Measurements from ENCODE around the gene PPM1F. TPM values are rescaled to one million over a fixed set of nuclear protein-coding genes. Genes with fewer than 3 reads are reported as not detected.

PPM1F gene
- total and polyA plus RNA-seq, 2 donors (not counting 1 experiment from before 2014, with no cell fraction given), result 12.5 to 37.0 TPM

- no peak overlapping the region for H2AFZ ChIP-seq (ENCODE audit: low read length)
- TF ChIP-seq CTCF (conservative IDR thresholded peaks at IDR 0.05 in 1 of 2, IDR thresholded peaks at IDR 0.05 in 1 of 2; ENCODE audit: low read depth in 1 of 2, low read length in 2 of 2) (no peak), EZH2 (IDR thresholded peaks at IDR 0.05; ENCODE audit: low read length, missing control alignments) (no peak)
- H3K36me3 ChIP-seq (ENCODE audit: control insufficient read depth, insufficient read depth, low read length), result no peaks in the 10 kb centered on the region
These were observed 34.7 kb downstream of the PPM1F start for GRCh38 chr22:21917959-21918261.

GRCh38 chr22:21917181-21917958 is 35.3 kb downstream of the PPM1F start:
- no peak for TF ChIP-seq EZH2 (IDR thresholded peaks at IDR 0.05; ENCODE audit: low read length, missing control alignments)
- no peak for TF ChIP-seq CTCF (conservative IDR thresholded peaks at IDR 0.05 in 1 of 2, IDR thresholded peaks at IDR 0.05 in 1 of 2; ENCODE audit: low read depth in 1 of 2, low read length in 2 of 2)
- Histone ChIP-seq H3K9ac (ENCODE audit: insufficient read depth, low read length) (no peak overlapping the region), H3K4me3 (replicated peaks in 1 of 4; ENCODE audit: control extremely low read depth in 1 of 4, insufficient read depth in 1 of 4, low read depth in 3 of 4, low read length in 4 of 4) (no peak overlapping the region), H2AFZ (ENCODE audit: low read length) (no peak overlapping the region), H3K4me1 (ENCODE audit: control insufficient read depth, extremely low read depth, insufficient read depth, low read length) (no peaks in the 10 kb centered on the region), H3K79me2 (ENCODE audit: control insufficient read depth, insufficient read depth, low read length) (no peaks in the 10 kb centered on the region), H4K20me1 (ENCODE audit: control insufficient read depth, extremely low read depth, insufficient read depth, low read length) (no peaks in the 10 kb centered on the region), H3K27ac (ENCODE audit: insufficient read depth, low read length) (no peak overlapping the region), H3K9me3 (ENCODE audit: control insufficient read depth, insufficient read depth, low read depth, low read length) (no peaks in the 10 kb centered on the region), H3K27me3 (ENCODE audit: control insufficient read depth, insufficient read depth, low read length) (no peaks in the 10 kb centered on the region), H3K36me3 (ENCODE audit: control insufficient read depth, insufficient read depth, low read length) (no peaks in the 10 kb centered on the region), H3K4me2 (ENCODE audit: extremely low read depth, insufficient read depth, low read length) (no peak overlapping the region)
- DNase-seq (ENCODE audit: low read depth in 2 of 2), result peak; percentile 14 to 38

More at GRCh38 chr22:21917959-21918261, 34.7 kb downstream of the PPM1F start:
- H3K4me1 ChIP-seq (ENCODE audit: control insufficient read depth, extremely low read depth, insufficient read depth, low read length), result no peaks in the 10 kb centered on the region
- H3K4me3 ChIP-seq (replicated peaks in 1 of 4; ENCODE audit: control extremely low read depth in 1 of 4, insufficient read depth in 1 of 4, low read depth in 3 of 4, low read length in 4 of 4), result no peak overlapping the region
- no peak overlapping the region for H3K27ac ChIP-seq (ENCODE audit: insufficient read depth, low read length)
- no peak for DNase-seq (ENCODE audit: low read depth in 2 of 2)
- no peaks in the 10 kb centered on the region for H3K9me3 ChIP-seq (ENCODE audit: control insufficient read depth, insufficient read depth, low read depth, low read length)
- no peaks in the 10 kb centered on the region for H3K27me3 ChIP-seq (ENCODE audit: control insufficient read depth, insufficient read depth, low read length)
- no peaks in the 10 kb centered on the region for H3K79me2 ChIP-seq (ENCODE audit: control insufficient read depth, insufficient read depth, low read length)
- H4K20me1 ChIP-seq (ENCODE audit: control insufficient read depth, extremely low read depth, insufficient read depth, low read length), result no peaks in the 10 kb centered on the region
- no peak overlapping the region for H3K9ac ChIP-seq (ENCODE audit: insufficient read depth, low read length)
- H3K4me2 ChIP-seq (ENCODE audit: extremely low read depth, insufficient read depth, low read length), result no peak overlapping the region

GRCh38 chr22:21916309-21916918 is 36.2 kb downstream of the PPM1F start:
- no peaks in the 10 kb centered on the region for H3K27me3 ChIP-seq (ENCODE audit: control insufficient read depth, insufficient read depth, low read length)
- TF ChIP-seq EZH2 (IDR thresholded peaks at IDR 0.05; ENCODE audit: low read length, missing control alignments) (no peak), CTCF (conservative IDR thresholded peaks at IDR 0.05 in 1 of 2, IDR thresholded peaks at IDR 0.05 in 1 of 2; ENCODE audit: low read depth in 1 of 2, low read length in 2 of 2) (no peak)
- no peaks in the 10 kb centered on the region for H3K9me3 ChIP-seq (ENCODE audit: control insufficient read depth, insufficient read depth, low read depth, low read length)
- H3K79me2 ChIP-seq (ENCODE audit: control insufficient read depth, insufficient read depth, low read length), result no peaks in the 10 kb centered on the region
- H3K4me3 ChIP-seq (replicated peaks in 1 of 4; ENCODE audit: control extremely low read depth in 1 of 4, insufficient read depth in 1 of 4, low read depth in 3 of 4, low read length in 4 of 4), result no peak overlapping the region
- H3K4me1 ChIP-seq (ENCODE audit: control insufficient read depth, extremely low read depth, insufficient read depth, low read length), result no peaks in the 10 kb centered on the region
- H3K36me3 ChIP-seq (ENCODE audit: control insufficient read depth, insufficient read depth, low read length), result no peaks in the 10 kb centered on the region
- H3K27ac ChIP-seq (ENCODE audit: insufficient read depth, low read length), result no peak overlapping the region
- H3K4me2 ChIP-seq (ENCODE audit: extremely low read depth, insufficient read depth, low read length), result no peak overlapping the region
- no peaks in the 10 kb centered on the region for H4K20me1 ChIP-seq (ENCODE audit: control insufficient read depth, extremely low read depth, insufficient read depth, low read length)
- no peak overlapping the region for H3K9ac ChIP-seq (ENCODE audit: insufficient read depth, low read length)
- no peak overlapping the region for H2AFZ ChIP-seq (ENCODE audit: low read length)
- DNase-seq (ENCODE audit: low read depth in 2 of 2), result no peak
